ENCODE data around the gene STK38. TPM values are rescaled to one million over a fixed set of nuclear protein-coding genes. Genes with fewer than 3 reads are reported as not detected.
A peak's percentile ranks its signal among the peaks of the same experiment; 100 is the strongest.
"Not testable (repeated sequence)": the region's sequence is repeated elsewhere in the genome, so short reads cannot be mapped to it uniquely, and the experiment has no call there.

STK38 gene
- total and polyA plus RNA-seq, 8 donors, result 4.7 to 18.4 (median 8.6) TPM

- DNase-seq (no peak), ATAC-seq (peak in 1 of 4 donors; percentile 43), FAIRE-seq (no peak)
- Histone ChIP-seq H3K9me3 (no peaks in the 10 kb centered on the region), H3K27me3 (no peaks in the 10 kb centered on the region), H3K4me3 (no peak overlapping the region), H3K4me1 (no peaks in the 10 kb centered on the region), H3K36me3 (no peaks in the 10 kb centered on the region), H3K27ac (peak overlapping the region in 2 of 4 donors; percentile 53 to 58)
- TF ChIP-seq, protein P1, sequence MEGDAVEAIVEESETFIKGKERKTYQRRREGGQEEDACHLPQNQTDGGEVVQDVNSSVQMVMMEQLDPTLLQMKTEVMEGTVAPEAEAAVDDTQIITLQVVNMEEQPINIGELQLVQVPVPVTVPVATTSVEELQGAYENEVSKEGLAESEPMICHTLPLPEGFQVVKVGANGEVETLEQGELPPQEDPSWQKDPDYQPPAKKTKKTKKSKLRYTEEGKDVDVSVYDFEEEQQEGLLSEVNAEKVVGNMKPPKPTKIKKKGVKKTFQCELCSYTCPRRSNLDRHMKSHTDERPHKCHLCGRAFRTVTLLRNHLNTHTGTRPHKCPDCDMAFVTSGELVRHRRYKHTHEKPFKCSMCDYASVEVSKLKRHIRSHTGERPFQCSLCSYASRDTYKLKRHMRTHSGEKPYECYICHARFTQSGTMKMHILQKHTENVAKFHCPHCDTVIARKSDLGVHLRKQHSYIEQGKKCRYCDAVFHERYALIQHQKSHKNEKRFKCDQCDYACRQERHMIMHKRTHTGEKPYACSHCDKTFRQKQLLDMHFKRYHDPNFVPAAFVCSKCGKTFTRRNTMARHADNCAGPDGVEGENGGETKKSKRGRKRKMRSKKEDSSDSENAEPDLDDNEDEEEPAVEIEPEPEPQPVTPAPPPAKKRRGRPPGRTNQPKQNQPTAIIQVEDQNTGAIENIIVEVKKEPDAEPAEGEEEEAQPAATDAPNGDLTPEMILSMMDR (IDR thresholded peaks at IDR 0.05), result no peak
- WGBS, 2 donors, result 66 to 72% methylated on average over 7 of the region's 7 CpGs
- intact Hi-C loops (cut with DNase I), result no loop called here
Measured at GRCh38 chr6:36576578-36576977, 29.3 kb upstream of the STK38 start.

DNA sequence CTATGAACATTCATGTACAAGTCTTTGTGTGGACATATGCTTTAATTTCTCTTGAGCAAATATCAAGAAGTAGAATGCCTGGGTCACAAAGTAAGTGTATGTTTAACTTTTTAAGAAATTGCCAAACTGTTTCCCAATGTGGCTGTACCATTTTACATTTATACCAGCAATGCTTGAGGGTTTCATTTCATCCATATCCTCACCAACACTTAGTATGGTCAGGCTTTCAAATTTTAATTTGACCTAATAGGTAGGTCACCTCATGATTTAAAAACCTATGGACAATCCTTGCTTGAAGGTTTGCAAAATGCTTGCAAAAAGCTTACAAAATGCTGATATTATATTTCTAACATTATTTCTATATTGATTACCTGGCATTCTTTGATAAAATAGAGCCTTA, 27.4 kb upstream of the STK38 start:
- FAIRE-seq, result no peak
- no peaks in the 10 kb centered on the region for H3K9me3 ChIP-seq
- H3K27ac ChIP-seq, result no peak overlapping the region
- H3K36me3 ChIP-seq, result no peaks in the 10 kb centered on the region
- DNase-seq, result no peak
- no peak overlapping the region for H3K4me3 ChIP-seq
- no peaks in the 10 kb centered on the region for H3K27me3 ChIP-seq
- intact Hi-C loops (cut with DNase I), result no loop called here
- H3K4me1 ChIP-seq, result no peaks in the 10 kb centered on the region
- TF ChIP-seq, protein P1 (IDR thresholded peaks at IDR 0.05), result no peak
- no peak for ATAC-seq

DNA sequence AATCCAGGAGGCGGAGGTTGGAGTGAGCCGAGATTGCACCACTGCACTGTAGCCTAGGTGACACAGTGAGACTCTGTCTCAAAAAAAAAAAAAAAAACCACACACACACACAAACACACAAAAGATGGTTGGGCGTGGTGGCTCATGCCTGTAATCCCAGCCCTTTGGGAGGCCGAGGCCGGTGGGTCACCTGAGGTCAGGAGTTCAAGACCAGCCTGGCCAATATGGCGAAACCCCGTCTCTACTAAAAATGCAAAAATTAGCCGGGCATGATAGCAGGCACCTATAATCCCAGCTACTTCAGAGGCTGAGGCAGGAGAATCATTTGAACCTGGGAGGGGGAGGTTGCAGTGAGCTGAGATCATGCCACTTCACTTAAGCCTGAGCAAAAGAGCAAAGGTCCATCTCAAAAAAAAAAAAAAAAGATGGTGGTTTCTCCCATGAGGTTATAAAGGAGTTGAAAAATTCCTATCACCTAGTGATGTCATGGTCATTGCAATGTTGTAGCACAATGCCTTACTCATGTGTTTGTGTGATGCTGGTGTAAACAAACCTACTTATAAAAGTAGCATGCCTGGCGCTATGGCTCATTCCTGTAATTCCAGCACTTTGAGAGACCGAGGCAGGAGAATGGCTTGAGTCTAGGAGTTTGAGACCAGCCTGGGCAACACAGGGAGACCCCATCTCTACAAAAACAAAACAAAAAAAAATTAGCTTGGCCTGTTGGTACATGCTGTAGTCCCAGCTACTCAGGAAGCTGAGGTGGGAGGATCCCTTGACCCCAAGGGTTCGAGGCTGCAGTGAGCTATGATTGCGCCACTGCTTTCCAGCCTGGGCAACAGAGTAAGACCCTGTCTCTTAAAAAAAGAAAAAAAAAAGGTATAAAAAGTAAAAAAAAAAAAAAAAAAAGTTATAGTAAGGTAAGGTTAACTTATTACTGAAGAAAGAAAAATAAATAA, 25.4 kb upstream of the STK38 start:
- intact Hi-C loops (cut with DNase I); H3K36me3 ChIP-seq; H3K27ac ChIP-seq; FAIRE-seq; DNase-seq; H3K4me1 ChIP-seq; ATAC-seq; H3K27me3 ChIP-seq; H3K9me3 ChIP-seq; H3K4me3 ChIP-seq: not testable (repeated sequence)
- WGBS, 2 donors, result 94 to 97% methylated on average over 12 of the region's 12 CpGs

DNA sequence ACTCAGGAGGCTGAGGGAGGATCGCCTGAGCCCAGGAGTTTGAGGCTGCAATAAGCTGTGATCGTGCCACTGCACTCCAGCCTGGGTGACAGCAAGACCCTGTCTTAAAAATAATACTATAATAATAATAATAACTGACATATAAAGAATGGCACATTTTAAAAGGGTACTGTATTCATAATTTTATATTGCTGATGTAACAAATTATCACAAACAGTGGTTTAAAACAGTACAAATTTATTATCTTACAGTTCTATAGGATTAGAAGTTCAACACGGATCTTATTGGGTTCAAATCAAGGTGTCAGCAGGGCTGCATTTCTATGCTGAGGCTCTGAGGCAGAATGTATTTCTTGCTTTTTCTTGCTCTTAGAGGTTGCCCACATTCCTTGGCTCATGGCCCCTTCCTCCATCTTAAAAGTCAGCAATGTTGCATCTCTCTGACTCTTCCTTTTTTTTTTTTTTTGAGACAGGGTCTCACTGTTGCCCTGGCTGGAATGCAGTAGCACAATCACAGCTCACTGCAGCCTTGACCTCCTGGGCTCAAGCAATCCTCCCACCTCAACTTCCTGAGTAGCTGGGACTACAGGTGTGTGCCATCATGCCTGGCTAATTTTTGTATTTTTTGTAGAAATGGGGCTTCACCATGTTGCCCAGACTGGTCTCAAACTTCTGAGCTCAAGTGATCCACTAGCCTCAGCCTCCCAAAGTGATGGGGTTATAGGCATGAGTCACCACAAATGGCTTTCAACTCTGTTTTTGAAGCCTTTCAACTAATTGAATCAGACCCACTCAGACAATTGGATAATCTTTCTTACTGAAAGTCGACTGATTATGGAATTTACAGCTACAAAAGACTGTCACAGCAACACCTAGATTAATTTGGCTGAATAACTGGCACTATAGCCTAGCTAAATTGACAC, 24.1 kb upstream of the STK38 start:
- intact Hi-C loops (cut with DNase I), result no loop called here

GRCh38 chr6:36570264-36570663, 23.0 kb upstream of the STK38 start:
- TF ChIP-seq, protein P1 (IDR thresholded peaks at IDR 0.05), result no peak
- no peaks in the 10 kb centered on the region for H3K9me3 ChIP-seq
- FAIRE-seq, result no peak
- ATAC-seq, result no peak
- 92% methylated on average over 2 of the region's 2 CpGs for WGBS, 2 donors
- H3K4me1 ChIP-seq, result no peaks in the 10 kb centered on the region
- H3K4me3 ChIP-seq, result no peak overlapping the region
- H3K27me3 ChIP-seq, result no peaks in the 10 kb centered on the region
- DNase-seq, result no peak
- no peaks in the 10 kb centered on the region for H3K36me3 ChIP-seq
- intact Hi-C loops (cut with DNase I), result no loop called here
- no peak overlapping the region for H3K27ac ChIP-seq

More for the DNA sequence above, 24.1 kb upstream of the STK38 start:
- no peaks in the 10 kb centered on the region for H3K27me3 ChIP-seq
- H3K36me3 ChIP-seq, result no peaks in the 10 kb centered on the region
- no peaks in the 10 kb centered on the region for H3K9me3 ChIP-seq
- H3K4me3 ChIP-seq, result no peak overlapping the region
- ATAC-seq (no peak), FAIRE-seq (no peak), DNase-seq (no peak)
- H3K4me1 ChIP-seq, result no peaks in the 10 kb centered on the region
- TF ChIP-seq, protein P1 (IDR thresholded peaks at IDR 0.05), result no peak
- WGBS, 2 donors, result 69 to 82% methylated on average over 4 of the region's 4 CpGs
- H3K27ac ChIP-seq, result no peak overlapping the region
